ENCODE data around the gene SUN1. TPM values are rescaled to one million over a fixed set of nuclear protein-coding genes. Genes with fewer than 3 reads are reported as not detected.

SUN1 gene
- total and polyA plus RNA-seq, 9 of the 15 experiments (the other 6 are each of a cell fraction or from before 2014, with no cell fraction given) = 36.8 to 132 (median 62.3) TPM

GRCh38 chr7:816751-817671 lies 15.3 kb upstream of the SUN1 start (continued):
- peak; percentile 8; the same call in 1 of the 2 replicates for TF ChIP-seq ZBTB40 (IDR thresholded peaks at IDR 0.05)
- TF ChIP-seq ZBTB40 (CRISPR knock-in tag; IDR thresholded peaks at IDR 0.05) = no peak
- TF ChIP-seq NONO (IDR thresholded peaks at IDR 0.05; ENCODE audit: low read depth in 2 of 2, low read length in 1 of 2) = 0 out of 4 replicates have a peak, but pooled peaks of 1 of the 2 experiments have one; percentile 12
- TF ChIP-seq ETV6 (IDR thresholded peaks at IDR 0.05; ENCODE audit: borderline replicate concordance in 1 of 2, low read depth in 2 of 2, low read length in 1 of 2) = no peak
- no peak for TF ChIP-seq ETV6 (CRISPR knock-in tag; IDR thresholded peaks at IDR 0.05; ENCODE audit: borderline replicate concordance)
- peak; percentile 34; the same call in 1 of the 2 replicates for TF ChIP-seq HDAC2 (IDR thresholded peaks at IDR 0.05)
- TF ChIP-seq TBP (optimal IDR thresholded peaks at IDR 0.05; ENCODE audit: low read depth, low read length) = peak; percentile 19
- peak; percentile 64 for TF ChIP-seq POLR2G (IDR thresholded peaks at IDR 0.05; ENCODE audit: low read depth, low read length)
- peak; percentile 56; the same call in 1 of the 2 replicates for TF ChIP-seq ZNF263 (CRISPR knock-in tag; IDR thresholded peaks at IDR 0.05; ENCODE audit: borderline replicate concordance)
- no peak for TF ChIP-seq NCOR1 (IDR thresholded peaks at IDR 0.05)
- no peak for TF ChIP-seq ZNF586 (CRISPR knock-in tag; conservative IDR thresholded peaks at IDR 0.05)
- 0 out of 2 replicates have a peak, but pooled peaks have one; percentile 8 for TF ChIP-seq KLF13 (tag; IDR thresholded peaks at IDR 0.05; ENCODE audit: borderline replicate concordance, low read depth)
